Ascending aorta (tissue), 2 donors: ENCODE data around the gene SHH. TPM values are rescaled to one million over a fixed set of nuclear protein-coding genes. Genes with fewer than 3 reads are reported as not detected.

Source experiments
- DNase-seq, 2 donors: peaks; one replicate each; pipeline ENCODE4 v3.0.0-alpha.2; 2019; ENCODE audit warnings: low spot score in 2 of 2
- H3K27ac ChIP-seq, 2 donors: fragments of 200-600 bp; sonication (generic); one replicate each; pipeline ENCODE4 v1.5.1; 2016 to 2017; ENCODE audit warnings: mild to moderate bottlenecking in 1 of 2
- H3K27me3 ChIP-seq: fragments of 200-600 bp; sonication (generic); one replicate; pipeline ENCODE4 v1.5.1; 2017
- H3K36me3 ChIP-seq, 2 donors: fragments of 200-600 bp; sonication (generic); one replicate each; pipeline ENCODE4 v1.5.1; 2016
- H3K4me1 ChIP-seq, 2 donors: fragments of 200-600 bp; sonication (generic); one replicate each; pipeline ENCODE4 v1.5.1; 2016 to 2017; ENCODE audit warnings: mild to moderate bottlenecking in 1 of 2
- H3K4me3 ChIP-seq, 2 donors: fragments of 200-600 bp; sonication (generic); one replicate each; pipeline ENCODE4 v1.5.1; 2016 to 2017; ENCODE audit warnings: mild to moderate bottlenecking in 1 of 2
- H3K9me3 ChIP-seq, 2 donors: fragments of 200-600 bp; sonication (generic); one replicate each; pipeline ENCODE4 v1.5.1; 2016
- intact Hi-C: fragments of 100-400 bp; cut with DNase I; formaldehyde crosslinking; loops from one replicate; pipeline ENCODE4 v1.15.1; 2023
- total RNA-seq: library from RNA; depleted of rRNA; stranded (reverse); fragments of >200 nt; gene quantifications from one replicate; pipeline ENCODE4 v1.1.0, GENCODE V29; 2016
- TF ChIP-seq, protein P1 (sequence below), 3 experiments: fragments of 200-600 bp in 2 of 3; fragments of 450-650 bp in 1 of 3; sonication (generic) in 2 of 3; IDR thresholded peaks; one replicate each; pipeline ENCODE4 v1.5.1; 2016 to 2019; ENCODE audit warnings: antibody characterized with exemption in 3 of 3, mild to moderate bottlenecking in 1 of 3, moderate library complexity in 1 of 3

Gene SHH
- total RNA-seq, 1 donor from 2014 or later = 0.11 TPM

DNA sequence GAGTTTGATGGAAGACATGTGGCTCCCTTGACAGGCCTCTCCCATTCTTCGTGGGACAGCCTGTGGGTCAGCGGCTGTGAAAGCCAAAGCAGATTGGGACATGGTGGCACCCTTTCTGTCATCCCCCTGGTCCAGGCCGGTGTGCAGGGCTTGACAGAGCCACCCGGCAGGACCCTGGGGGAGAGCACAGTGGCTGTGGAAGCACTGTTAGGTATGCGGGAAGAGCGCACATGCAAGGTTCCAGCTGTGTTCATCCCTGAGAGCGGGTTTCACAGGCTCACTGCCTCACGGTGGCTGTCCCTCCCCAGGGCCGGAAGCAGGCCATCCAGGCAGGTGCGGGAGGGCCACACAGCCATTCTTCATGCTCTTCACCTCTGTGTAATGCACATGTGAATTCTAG lies 29.8 kb downstream of the SHH start:
- DNase-seq = no peak
- Histone ChIP-seq H3K27me3 (no peaks in the 10 kb centered on the region), H3K27ac (no peak overlapping the region), H3K9me3 (no peaks in the 10 kb centered on the region), H3K4me3 (no peak overlapping the region), H3K36me3 (peaks cover 10 to 56% of the 10 kb centered on the region in 2 donors), H3K4me1 (peaks cover 0 to 3% of the 10 kb centered on the region in 2 donors)
- intact Hi-C loops = no loop called here
- TF ChIP-seq, protein P1, sequence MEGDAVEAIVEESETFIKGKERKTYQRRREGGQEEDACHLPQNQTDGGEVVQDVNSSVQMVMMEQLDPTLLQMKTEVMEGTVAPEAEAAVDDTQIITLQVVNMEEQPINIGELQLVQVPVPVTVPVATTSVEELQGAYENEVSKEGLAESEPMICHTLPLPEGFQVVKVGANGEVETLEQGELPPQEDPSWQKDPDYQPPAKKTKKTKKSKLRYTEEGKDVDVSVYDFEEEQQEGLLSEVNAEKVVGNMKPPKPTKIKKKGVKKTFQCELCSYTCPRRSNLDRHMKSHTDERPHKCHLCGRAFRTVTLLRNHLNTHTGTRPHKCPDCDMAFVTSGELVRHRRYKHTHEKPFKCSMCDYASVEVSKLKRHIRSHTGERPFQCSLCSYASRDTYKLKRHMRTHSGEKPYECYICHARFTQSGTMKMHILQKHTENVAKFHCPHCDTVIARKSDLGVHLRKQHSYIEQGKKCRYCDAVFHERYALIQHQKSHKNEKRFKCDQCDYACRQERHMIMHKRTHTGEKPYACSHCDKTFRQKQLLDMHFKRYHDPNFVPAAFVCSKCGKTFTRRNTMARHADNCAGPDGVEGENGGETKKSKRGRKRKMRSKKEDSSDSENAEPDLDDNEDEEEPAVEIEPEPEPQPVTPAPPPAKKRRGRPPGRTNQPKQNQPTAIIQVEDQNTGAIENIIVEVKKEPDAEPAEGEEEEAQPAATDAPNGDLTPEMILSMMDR (IDR thresholded peaks at IDR 0.05) = no peak

DNA sequence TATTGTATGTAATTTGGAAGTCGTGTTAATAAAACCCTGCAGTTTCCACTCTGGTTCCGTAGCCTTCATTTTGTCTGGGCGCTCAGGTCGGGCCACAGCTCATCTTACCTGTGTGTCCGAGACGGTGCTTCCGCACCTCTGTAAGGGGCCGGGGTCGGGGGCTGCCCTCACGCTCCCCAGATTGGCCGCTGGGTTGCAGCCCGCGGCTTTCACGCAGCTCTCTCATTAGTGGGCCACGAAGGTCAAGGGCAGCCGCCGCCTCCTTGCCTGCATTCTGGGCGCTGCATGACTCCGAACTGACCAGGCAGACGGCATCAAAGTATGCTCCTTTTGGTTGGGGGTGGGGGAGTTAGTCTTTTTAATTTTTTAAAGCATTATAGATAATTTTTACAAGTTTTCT lies 30.8 kb downstream of the SHH start:
- H3K36me3 ChIP-seq = peaks cover 13 to 65% of the 10 kb centered on the region in 2 donors
- no peaks in the 10 kb centered on the region for H3K27me3 ChIP-seq
- H3K9me3 ChIP-seq = no peaks in the 10 kb centered on the region
- TF ChIP-seq, protein P1 (IDR thresholded peaks at IDR 0.05) = no peak
- no peak overlapping the region for H3K4me3 ChIP-seq
- H3K4me1 ChIP-seq = no peaks in the 10 kb centered on the region
- no peak for DNase-seq
- H3K27ac ChIP-seq = no peak overlapping the region
- intact Hi-C loops = no loop called here

DNA sequence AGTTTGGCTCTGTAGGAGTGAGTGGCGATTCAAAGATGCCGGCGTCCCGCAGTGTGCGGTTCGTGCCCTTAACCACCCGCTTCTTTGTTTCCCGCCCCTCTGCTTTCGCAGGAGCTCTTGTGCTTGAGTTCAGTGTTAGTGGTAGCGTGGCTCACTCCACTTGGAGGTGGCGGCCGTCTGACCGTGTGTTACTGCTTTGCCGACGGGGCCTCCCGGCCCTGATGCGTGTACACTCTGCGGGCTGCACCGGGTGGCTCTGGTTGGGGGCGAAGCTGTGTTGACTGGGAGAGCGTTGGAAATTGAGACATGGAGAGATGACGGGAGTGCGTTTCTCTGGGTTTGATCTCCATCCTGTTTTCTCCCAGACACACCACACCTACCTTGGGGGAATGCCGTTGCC lies 31.4 kb downstream of the SHH start:
- H3K4me1 ChIP-seq = no peaks in the 10 kb centered on the region
- no peaks in the 10 kb centered on the region for H3K9me3 ChIP-seq
- peak in 1 of 2 donors; percentile 56 for DNase-seq
- no peak overlapping the region for H3K27ac ChIP-seq
- no peaks in the 10 kb centered on the region for H3K27me3 ChIP-seq
- H3K4me3 ChIP-seq = no peak overlapping the region
- H3K36me3 ChIP-seq = peaks cover 17 to 70% of the 10 kb centered on the region in 2 donors
- intact Hi-C loops = no loop called here
- TF ChIP-seq, protein P1 (IDR thresholded peaks at IDR 0.05) = no peak

DNA sequence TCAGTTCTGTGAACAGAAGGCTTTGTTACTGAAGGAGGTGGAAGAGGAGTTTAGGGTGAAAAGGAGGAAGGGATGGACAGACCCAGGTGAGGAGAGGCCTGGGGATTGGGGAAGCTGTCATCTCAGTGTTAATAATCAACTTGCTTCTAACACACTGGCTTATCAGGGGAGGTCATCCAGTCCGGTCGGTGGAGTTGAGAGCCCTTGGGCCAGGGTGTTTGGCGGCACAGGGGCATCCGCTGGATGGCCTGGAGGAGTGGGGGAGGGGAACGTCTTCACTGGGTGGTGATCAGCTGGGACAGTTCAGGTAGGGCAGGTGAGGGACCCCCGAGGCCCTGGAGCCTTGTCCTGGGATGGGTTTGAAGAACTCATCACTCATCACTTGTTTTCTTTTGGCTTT lies 33.9 kb downstream of the SHH start:
- H3K27ac ChIP-seq = no peak overlapping the region
- H3K4me3 ChIP-seq = no peak overlapping the region
- DNase-seq = peak in 1 of 2 donors; percentile 48
- no peaks in the 10 kb centered on the region for H3K27me3 ChIP-seq
- TF ChIP-seq, protein P1 (IDR thresholded peaks at IDR 0.05) = no peak
- intact Hi-C loops = no loop called here
- H3K4me1 ChIP-seq = no peaks in the 10 kb centered on the region
- H3K9me3 ChIP-seq = no peaks in the 10 kb centered on the region
- peaks cover 36 to 86% of the 10 kb centered on the region in 2 donors for H3K36me3 ChIP-seq

DNA sequence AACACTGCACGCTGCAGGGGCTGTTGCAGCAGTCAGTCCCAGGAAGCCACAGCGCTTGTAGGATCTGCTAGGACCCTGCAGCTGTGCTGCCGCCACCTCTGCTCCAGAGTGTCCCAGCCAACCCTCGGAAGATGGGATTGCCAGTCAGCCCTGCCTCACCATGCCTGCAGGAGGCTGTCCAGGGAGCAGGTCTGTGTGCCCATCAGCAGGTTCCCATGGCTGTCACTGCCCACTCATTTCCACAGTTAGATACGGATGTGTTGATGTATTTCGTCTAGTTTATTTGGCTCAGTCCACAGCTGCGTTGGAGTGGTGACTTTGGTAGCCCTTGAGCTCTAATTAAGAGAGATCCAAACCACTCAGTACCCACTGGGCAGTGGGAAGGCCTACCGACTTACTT lies 35.7 kb downstream of the SHH start:
- intact Hi-C loops = no loop called here
- no peak for DNase-seq
- Histone ChIP-seq H3K4me3 (no peak overlapping the region), H3K27me3 (no peaks in the 10 kb centered on the region), H3K4me1 (no peaks in the 10 kb centered on the region), H3K27ac (no peak overlapping the region), H3K36me3 (peaks cover 34 to 83% of the 10 kb centered on the region in 2 donors), H3K9me3 (no peaks in the 10 kb centered on the region)
- TF ChIP-seq, protein P1 (IDR thresholded peaks at IDR 0.05) = no peak

DNA sequence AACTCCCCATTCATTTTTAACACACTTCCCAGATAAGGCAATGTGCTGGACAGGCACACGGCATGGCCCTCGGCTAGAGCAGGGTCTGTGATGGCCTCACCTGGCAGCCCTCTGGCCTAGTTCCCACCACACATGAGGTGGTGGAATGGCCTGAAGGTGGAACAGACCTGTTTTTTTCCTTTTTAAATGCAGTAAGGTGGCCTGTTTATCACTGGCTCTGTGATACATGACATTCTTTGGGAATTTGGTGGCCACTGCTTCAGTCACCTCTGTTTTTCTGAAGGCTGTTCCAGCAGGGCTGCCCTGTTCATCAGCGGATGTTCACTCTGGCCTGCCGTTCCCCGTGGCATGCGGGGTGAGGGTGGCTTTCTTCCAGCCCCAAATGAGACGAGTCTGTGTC lies 36.6 kb downstream of the SHH start:
- no peak for DNase-seq
- H3K36me3 ChIP-seq = peaks cover 37 to 83% of the 10 kb centered on the region in 2 donors
- H3K27me3 ChIP-seq = no peaks in the 10 kb centered on the region
- TF ChIP-seq, protein P1 (IDR thresholded peaks at IDR 0.05) = no peak
- intact Hi-C loops = no loop called here
- no peaks in the 10 kb centered on the region for H3K9me3 ChIP-seq
- H3K4me3 ChIP-seq = no peak overlapping the region
- no peaks in the 10 kb centered on the region for H3K4me1 ChIP-seq
- H3K27ac ChIP-seq = no peak overlapping the region
